Measurements from ENCODE around the gene C16orf87. TPM values are rescaled to one million over a fixed set of nuclear protein-coding genes. Genes with fewer than 3 reads are reported as not detected.

Gene C16orf87
- total and polyA plus RNA-seq, 8 donors = 1.3 to 16.2 (median 3.9) TPM; not detected in 1

GRCh38 chr16:46822270-46822669 lies 8.7 kb downstream of the C16orf87 start:
- intact Hi-C loops (cut with DNase I; ENCODE audit: low total_unique reads) = no loop called here
- no peak for DNase-seq
- Histone ChIP-seq H3K4me1 (peaks cover 0 to 11% (median 0%) of the 10 kb centered on the region in 4 donors), H3K4me3 (no peak overlapping the region), H3K9me3 (no peaks in the 10 kb centered on the region), H3K36me3 (no peaks in the 10 kb centered on the region), H3K27ac (no peak overlapping the region), H3K27me3 (no peaks in the 10 kb centered on the region)
- TF ChIP-seq POLR2AphosphoS5 (IDR thresholded peaks at IDR 0.05) (no peak), EP300 (IDR thresholded peaks at IDR 0.05) (no peak), POLR2A (IDR thresholded peaks at IDR 0.05) (no peak), CTCF (IDR thresholded peaks at IDR 0.05) (no peak)
- 69 to 82% (median 75%) methylated on average over 3 of the region's 3 CpGs for WGBS, 5 donors

- H3K4me1 ChIP-seq = peaks cover 0 to 10% (median 0%) of the 10 kb centered on the region in 4 donors
- H3K36me3 ChIP-seq = no peaks in the 10 kb centered on the region
- no peak overlapping the region for H3K4me3 ChIP-seq
- H3K9me3 ChIP-seq = no peaks in the 10 kb centered on the region
- no peak for DNase-seq
- no peak overlapping the region for H3K27ac ChIP-seq
- no peaks in the 10 kb centered on the region for H3K27me3 ChIP-seq
- intact Hi-C loops (cut with DNase I; ENCODE audit: low total_unique reads) = no loop called here
- no peak for TF ChIP-seq POLR2AphosphoS5 (IDR thresholded peaks at IDR 0.05)
- WGBS, 5 donors = 53 to 60% (median 54%) methylated on average over 2 of the region's 2 CpGs
Observed at GRCh38 chr16:46817961-46818360, 13.0 kb downstream of the C16orf87 start.

GRCh38 chr16:46814790-46815189 lies 16.2 kb downstream of the C16orf87 start:
- no peaks in the 10 kb centered on the region for H3K9me3 ChIP-seq
- H3K27me3 ChIP-seq = no peaks in the 10 kb centered on the region
- WGBS, 5 donors = 92 to 98% (median 96%) methylated on average over 1 of the region's 1 CpG
- intact Hi-C loops (cut with DNase I; ENCODE audit: low total_unique reads) = no loop called here
- DNase-seq = no peak
- peaks cover 0 to 12% (median 6%) of the 10 kb centered on the region in 4 donors for H3K4me1 ChIP-seq
- no peak for TF ChIP-seq EP300 (IDR thresholded peaks at IDR 0.05)
- TF ChIP-seq POLR2A (IDR thresholded peaks at IDR 0.05) = no peak
- H3K4me3 ChIP-seq = no peak overlapping the region
- H3K36me3 ChIP-seq = peaks cover 0 to 3% (median 0%) of the 10 kb centered on the region in 4 donors
- H3K27ac ChIP-seq = no peak overlapping the region

GRCh38 chr16:46813611-46814010 lies 17.4 kb downstream of the C16orf87 start:
- WGBS, 5 donors = 91 to 94% (median 93%) methylated on average over 7 of the region's 7 CpGs
- H3K27ac ChIP-seq = no peak overlapping the region
- intact Hi-C loops (cut with DNase I; ENCODE audit: low total_unique reads) = no loop called here

GRCh38 chr16:46812781-46813540 lies 18.0 kb downstream of the C16orf87 start:
- TF ChIP-seq EP300 (IDR thresholded peaks at IDR 0.05) = no peak
- TF ChIP-seq CTCF (IDR thresholded peaks at IDR 0.05) = no peak
- no peak for TF ChIP-seq POLR2AphosphoS5 (IDR thresholded peaks at IDR 0.05)
- TF ChIP-seq POLR2A (IDR thresholded peaks at IDR 0.05) = no peak
- Histone ChIP-seq H3K27ac (no peak overlapping the region), H3K9me3 (no peaks in the 10 kb centered on the region), H3K27me3 (no peaks in the 10 kb centered on the region), H3K4me3 (no peak overlapping the region), H3K4me1 (peaks cover 0 to 19% (median 11%) of the 10 kb centered on the region in 4 donors), H3K36me3 (peaks cover 0 to 3% (median 0%) of the 10 kb centered on the region in 4 donors)
- no peak for DNase-seq
- 82 to 91% (median 88%) methylated on average over 6 of the region's 6 CpGs for WGBS, 5 donors
- intact Hi-C loops (cut with DNase I; ENCODE audit: low total_unique reads) = no loop called here

More at GRCh38 chr16:46813611-46814010, 17.4 kb downstream of the C16orf87 start:
- DNase-seq = no peak
- Histone ChIP-seq H3K9me3 (no peaks in the 10 kb centered on the region), H3K4me3 (no peak overlapping the region), H3K27me3 (no peaks in the 10 kb centered on the region), H3K36me3 (peaks cover 0 to 3% (median 0%) of the 10 kb centered on the region in 4 donors), H3K4me1 (peaks cover 0 to 19% (median 11%) of the 10 kb centered on the region in 4 donors)
- no peak for TF ChIP-seq CTCF (IDR thresholded peaks at IDR 0.05)
- TF ChIP-seq EP300 (IDR thresholded peaks at IDR 0.05) = no peak
- no peak for TF ChIP-seq POLR2A (IDR thresholded peaks at IDR 0.05)
- no peak for TF ChIP-seq POLR2AphosphoS5 (IDR thresholded peaks at IDR 0.05)

Measured in stomach (tissue), 9 donors.